ENCODE data around the gene PLEKHM2. TPM values are rescaled to one million over a fixed set of nuclear protein-coding genes. Genes with fewer than 3 reads are reported as not detected.

PLEKHM2 gene
- polyA plus RNA-seq, 1 experiment: 24.4 TPM

- POLR2A ChIA-PET: no interaction called here
- TF ChIP-seq, protein P1, sequence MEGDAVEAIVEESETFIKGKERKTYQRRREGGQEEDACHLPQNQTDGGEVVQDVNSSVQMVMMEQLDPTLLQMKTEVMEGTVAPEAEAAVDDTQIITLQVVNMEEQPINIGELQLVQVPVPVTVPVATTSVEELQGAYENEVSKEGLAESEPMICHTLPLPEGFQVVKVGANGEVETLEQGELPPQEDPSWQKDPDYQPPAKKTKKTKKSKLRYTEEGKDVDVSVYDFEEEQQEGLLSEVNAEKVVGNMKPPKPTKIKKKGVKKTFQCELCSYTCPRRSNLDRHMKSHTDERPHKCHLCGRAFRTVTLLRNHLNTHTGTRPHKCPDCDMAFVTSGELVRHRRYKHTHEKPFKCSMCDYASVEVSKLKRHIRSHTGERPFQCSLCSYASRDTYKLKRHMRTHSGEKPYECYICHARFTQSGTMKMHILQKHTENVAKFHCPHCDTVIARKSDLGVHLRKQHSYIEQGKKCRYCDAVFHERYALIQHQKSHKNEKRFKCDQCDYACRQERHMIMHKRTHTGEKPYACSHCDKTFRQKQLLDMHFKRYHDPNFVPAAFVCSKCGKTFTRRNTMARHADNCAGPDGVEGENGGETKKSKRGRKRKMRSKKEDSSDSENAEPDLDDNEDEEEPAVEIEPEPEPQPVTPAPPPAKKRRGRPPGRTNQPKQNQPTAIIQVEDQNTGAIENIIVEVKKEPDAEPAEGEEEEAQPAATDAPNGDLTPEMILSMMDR (IDR thresholded peaks at IDR 0.05; ENCODE audit: low read depth, low read length): no peak
- no peak overlapping the region for H3K4me3 ChIP-seq (ENCODE audit: low read depth, low read length)
Measured at GRCh38 chr1:15663925-15664324, 20.2 kb upstream of the PLEKHM2 start.

DNA sequence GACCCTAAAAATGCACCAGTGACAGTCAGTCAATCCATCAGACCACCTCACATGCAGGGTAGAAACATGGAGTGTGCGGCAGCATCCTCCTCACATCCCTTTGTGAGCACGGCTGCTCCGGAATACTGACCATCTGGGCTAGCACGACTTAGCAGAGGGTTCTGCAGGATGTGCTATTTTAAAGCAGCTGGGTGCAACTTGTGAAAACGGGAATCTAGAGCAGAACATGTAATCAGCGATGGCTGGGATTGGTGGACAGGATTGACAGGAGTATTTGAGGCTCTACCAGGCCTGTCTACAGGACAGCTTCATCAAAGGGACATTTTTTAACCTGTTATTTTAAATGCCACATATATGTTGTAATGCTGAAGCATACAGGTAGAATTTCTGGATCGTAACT lies 16.8 kb upstream of the PLEKHM2 start:
- Histone ChIP-seq H3K27ac (ENCODE audit: low read depth, low read length) (no peak overlapping the region), H3K9me3 (ENCODE audit: control insufficient read depth, insufficient read depth, low read length) (no peaks in the 10 kb centered on the region), H3K27me3 (ENCODE audit: control insufficient read depth, insufficient read depth, low read length) (no peaks in the 10 kb centered on the region), H3K4me3 (ENCODE audit: low read depth, low read length) (no peak overlapping the region)
- DNase-seq (ENCODE audit: low read depth, low spot score): no peak
- TF ChIP-seq, protein P1 (IDR thresholded peaks at IDR 0.05; ENCODE audit: low read depth, low read length): no peak
- ChIA-PET CTCF (no interaction called here), POLR2A (no interaction called here)

More at GRCh38 chr1:15663925-15664324, 20.2 kb upstream of the PLEKHM2 start:
- Histone ChIP-seq H3K27me3 (ENCODE audit: control insufficient read depth, insufficient read depth, low read length) (no peaks in the 10 kb centered on the region), H3K27ac (ENCODE audit: low read depth, low read length) (no peak overlapping the region), H3K9me3 (ENCODE audit: control insufficient read depth, insufficient read depth, low read length) (no peaks in the 10 kb centered on the region)
- CTCF ChIA-PET: interaction anchor here (0.6 kb wide), 3 partner anchors 14 to 167 kb away, joined by 3 to 8 read pairs (median 3); no protein-coding TSS in a partner anchor
- no peak for DNase-seq (ENCODE audit: low read depth, low spot score)

GRCh38 chr1:15668089-15668754 lies 15.9 kb upstream of the PLEKHM2 start:
- H3K9me3 ChIP-seq (ENCODE audit: control insufficient read depth, insufficient read depth, low read length): no peaks in the 10 kb centered on the region
- H3K27ac ChIP-seq (ENCODE audit: low read depth, low read length): no peak overlapping the region
- TF ChIP-seq, protein P1 (IDR thresholded peaks at IDR 0.05; ENCODE audit: low read depth, low read length): no peak
- ChIA-PET POLR2A (no interaction called here), CTCF (no interaction called here)
- no peak overlapping the region for H3K4me3 ChIP-seq (ENCODE audit: low read depth, low read length)
- DNase-seq (ENCODE audit: low read depth, low spot score): no peak
- no peaks in the 10 kb centered on the region for H3K27me3 ChIP-seq (ENCODE audit: control insufficient read depth, insufficient read depth, low read length)

DNA sequence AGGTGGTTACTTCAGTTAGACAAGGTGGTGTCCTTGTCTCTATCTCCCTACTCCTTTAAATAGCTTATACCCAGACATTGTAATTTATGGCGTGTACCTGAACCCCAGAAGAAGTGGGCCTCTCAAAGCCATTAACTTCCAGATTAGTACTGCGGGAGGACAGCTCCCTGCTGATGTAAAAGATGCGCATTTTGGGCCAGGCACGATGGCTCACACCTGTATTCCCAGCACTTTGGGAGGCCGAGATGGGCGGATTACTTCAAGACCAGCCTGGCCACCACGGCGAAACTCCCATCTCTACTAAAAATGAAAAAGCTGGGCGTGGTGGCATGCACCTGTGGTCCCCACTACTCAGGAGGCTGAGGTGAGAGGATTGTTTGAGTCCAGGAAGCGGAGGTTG lies 15.0 kb upstream of the PLEKHM2 start:
- ChIA-PET POLR2A (no interaction called here), CTCF (no interaction called here)
- TF ChIP-seq, protein P1 (IDR thresholded peaks at IDR 0.05; ENCODE audit: low read depth, low read length): no peak

GRCh38 chr1:15669864-15670263 lies 14.3 kb upstream of the PLEKHM2 start:
- H3K4me3 ChIP-seq (ENCODE audit: low read depth, low read length): no peak overlapping the region
- no peak overlapping the region for H3K27ac ChIP-seq (ENCODE audit: low read depth, low read length)
- H3K9me3 ChIP-seq (ENCODE audit: control insufficient read depth, insufficient read depth, low read length): no peaks in the 10 kb centered on the region
- no peaks in the 10 kb centered on the region for H3K27me3 ChIP-seq (ENCODE audit: control insufficient read depth, insufficient read depth, low read length)
- ChIA-PET POLR2A (no interaction called here), CTCF (no interaction called here)
- TF ChIP-seq, protein P1 (IDR thresholded peaks at IDR 0.05; ENCODE audit: low read depth, low read length): no peak
- no peak for DNase-seq (ENCODE audit: low read depth, low spot score)

More for the DNA sequence above, 15.0 kb upstream of the PLEKHM2 start:
- no peak for DNase-seq (ENCODE audit: low read depth, low spot score)
- no peaks in the 10 kb centered on the region for H3K27me3 ChIP-seq (ENCODE audit: control insufficient read depth, insufficient read depth, low read length)
- no peak overlapping the region for H3K4me3 ChIP-seq (ENCODE audit: low read depth, low read length)
- no peak overlapping the region for H3K27ac ChIP-seq (ENCODE audit: low read depth, low read length)
- H3K9me3 ChIP-seq (ENCODE audit: control insufficient read depth, insufficient read depth, low read length): no peaks in the 10 kb centered on the region
